Fibroblast of villous mesenchyme (primary cell): Measurements from ENCODE around the gene FOXL1. TPM values are rescaled to one million over a fixed set of nuclear protein-coding genes. Genes with fewer than 3 reads are reported as not detected.

Source experiments
- DNase-seq: peaks from one replicate; pipeline ENCODE4 v3.0.0-alpha.2; 2010; ENCODE audit warnings: low read depth
- H3K4me3 ChIP-seq: 2 replicates; pipeline ENCODE4 v1.5.1; 2011; ENCODE audit warnings: low read depth, mild to moderate bottlenecking, low read length
- CTCF ChIP-seq: IDR thresholded peaks from 2 replicates; pipeline ENCODE4 v1.5.1; 2012; ENCODE audit warnings: low read depth, mild to moderate bottlenecking, low read length; ENCODE audit not compliant: insufficient read depth
- total RNA-seq: library from RNA; depleted of rRNA; stranded (reverse); fragments of >200 nt; gene quantifications from 2 replicates; pipeline ENCODE4 v1.2.3, GENCODE V29; 2012

Gene FOXL1
- total RNA-seq, 1 donor = 0.86 TPM

GRCh38 chr16:86547286-86547685 lies 31.1 kb upstream of the FOXL1 start:
- no peak for TF ChIP-seq CTCF
- no peak for DNase-seq
- H3K4me3 ChIP-seq = no peak overlapping the region

- H3K4me3 ChIP-seq = no peak overlapping the region
- no peak for TF ChIP-seq CTCF
- DNase-seq = no peak
Measured at GRCh38 chr16:86549076-86549892, 29.1 kb upstream of the FOXL1 start.

GRCh38 chr16:86549893-86550190 lies 28.5 kb upstream of the FOXL1 start:
- no peak for DNase-seq
- H3K4me3 ChIP-seq = no peak overlapping the region
- no peak for TF ChIP-seq CTCF

GRCh38 chr16:86550281-86550680 lies 28.1 kb upstream of the FOXL1 start:
- DNase-seq = no peak
- no peak for TF ChIP-seq CTCF
- no peak overlapping the region for H3K4me3 ChIP-seq

- no peak for TF ChIP-seq CTCF
- no peak overlapping the region for H3K4me3 ChIP-seq
- DNase-seq = no peak
Measured at GRCh38 chr16:86553356-86553755, 25.0 kb upstream of the FOXL1 start.

- H3K4me3 ChIP-seq = peak overlapping the region; percentile 97
- no peak for DNase-seq
- no peak for TF ChIP-seq CTCF
Measured at GRCh38 chr16:86554599-86554916, 23.8 kb upstream of the FOXL1 start.
